Measurements from ENCODE around the gene LRRC23.

DNA sequence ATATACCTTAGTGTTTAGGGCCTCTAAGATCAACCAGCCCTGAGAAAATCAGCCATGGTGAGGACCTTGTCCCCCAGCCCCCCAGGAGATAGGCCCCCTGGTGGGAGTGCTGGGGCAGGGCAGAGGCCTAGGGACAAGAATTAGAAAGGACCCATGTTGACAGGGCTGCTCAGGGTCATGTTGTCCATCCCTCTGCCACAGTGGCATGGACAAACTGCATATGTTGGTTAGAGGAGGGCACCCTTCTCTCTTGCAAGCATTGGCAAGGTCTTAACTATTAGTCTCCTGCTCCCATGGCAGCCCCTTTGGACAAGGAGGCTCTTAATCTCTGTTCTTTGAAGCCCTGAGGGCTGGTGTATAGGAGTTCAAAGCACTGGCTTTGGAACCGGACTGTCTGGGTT lies 45.8 kb downstream of the LRRC23 start:
- TF ChIP-seq POLR2A (IDR thresholded peaks at IDR 0.05; ENCODE audit: borderline replicate concordance, extremely low read depth, insufficient read depth, insufficient read length) (no peak), SIN3A (IDR thresholded peaks at IDR 0.05; ENCODE audit: low read depth) (no peak), SP1 (IDR thresholded peaks at IDR 0.05; ENCODE audit: low read depth) (no peak), RAD21 (IDR thresholded peaks at IDR 0.05; ENCODE audit: low read depth) (no peak), EZH2 (IDR thresholded peaks at IDR 0.05) (no peak), JUND (IDR thresholded peaks at IDR 0.05) (no peak), ZNF274 (IDR thresholded peaks at IDR 0.05; ENCODE audit: low read depth, low read length) (no peak), POLR2AphosphoS5 (IDR thresholded peaks at IDR 0.05; ENCODE audit: low read depth, low read length) (no peak), EZH2phosphoT487 (IDR thresholded peaks at IDR 0.05; ENCODE audit: borderline replicate concordance) (no peak), YY1 (IDR thresholded peaks at IDR 0.05; ENCODE audit: extremely low read depth, insufficient replicate concordance, low read depth, low read length) (no peak), EGR1 (IDR thresholded peaks at IDR 0.05; ENCODE audit: low read depth) (no peak)
- TF ChIP-seq, protein P1, sequence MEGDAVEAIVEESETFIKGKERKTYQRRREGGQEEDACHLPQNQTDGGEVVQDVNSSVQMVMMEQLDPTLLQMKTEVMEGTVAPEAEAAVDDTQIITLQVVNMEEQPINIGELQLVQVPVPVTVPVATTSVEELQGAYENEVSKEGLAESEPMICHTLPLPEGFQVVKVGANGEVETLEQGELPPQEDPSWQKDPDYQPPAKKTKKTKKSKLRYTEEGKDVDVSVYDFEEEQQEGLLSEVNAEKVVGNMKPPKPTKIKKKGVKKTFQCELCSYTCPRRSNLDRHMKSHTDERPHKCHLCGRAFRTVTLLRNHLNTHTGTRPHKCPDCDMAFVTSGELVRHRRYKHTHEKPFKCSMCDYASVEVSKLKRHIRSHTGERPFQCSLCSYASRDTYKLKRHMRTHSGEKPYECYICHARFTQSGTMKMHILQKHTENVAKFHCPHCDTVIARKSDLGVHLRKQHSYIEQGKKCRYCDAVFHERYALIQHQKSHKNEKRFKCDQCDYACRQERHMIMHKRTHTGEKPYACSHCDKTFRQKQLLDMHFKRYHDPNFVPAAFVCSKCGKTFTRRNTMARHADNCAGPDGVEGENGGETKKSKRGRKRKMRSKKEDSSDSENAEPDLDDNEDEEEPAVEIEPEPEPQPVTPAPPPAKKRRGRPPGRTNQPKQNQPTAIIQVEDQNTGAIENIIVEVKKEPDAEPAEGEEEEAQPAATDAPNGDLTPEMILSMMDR (IDR thresholded peaks at IDR 0.05 in 2 of 3, conservative IDR thresholded peaks at IDR 0.05 in 1 of 3; ENCODE audit: borderline replicate concordance in 1 of 3, insufficient read depth in 1 of 3, low read depth in 2 of 3, low read length in 2 of 3) = peak in 2 of 3 experiments; percentile 40 to 49; a peak in 4 of 6 replicates
- TF ChIP-seq, protein P2, sequence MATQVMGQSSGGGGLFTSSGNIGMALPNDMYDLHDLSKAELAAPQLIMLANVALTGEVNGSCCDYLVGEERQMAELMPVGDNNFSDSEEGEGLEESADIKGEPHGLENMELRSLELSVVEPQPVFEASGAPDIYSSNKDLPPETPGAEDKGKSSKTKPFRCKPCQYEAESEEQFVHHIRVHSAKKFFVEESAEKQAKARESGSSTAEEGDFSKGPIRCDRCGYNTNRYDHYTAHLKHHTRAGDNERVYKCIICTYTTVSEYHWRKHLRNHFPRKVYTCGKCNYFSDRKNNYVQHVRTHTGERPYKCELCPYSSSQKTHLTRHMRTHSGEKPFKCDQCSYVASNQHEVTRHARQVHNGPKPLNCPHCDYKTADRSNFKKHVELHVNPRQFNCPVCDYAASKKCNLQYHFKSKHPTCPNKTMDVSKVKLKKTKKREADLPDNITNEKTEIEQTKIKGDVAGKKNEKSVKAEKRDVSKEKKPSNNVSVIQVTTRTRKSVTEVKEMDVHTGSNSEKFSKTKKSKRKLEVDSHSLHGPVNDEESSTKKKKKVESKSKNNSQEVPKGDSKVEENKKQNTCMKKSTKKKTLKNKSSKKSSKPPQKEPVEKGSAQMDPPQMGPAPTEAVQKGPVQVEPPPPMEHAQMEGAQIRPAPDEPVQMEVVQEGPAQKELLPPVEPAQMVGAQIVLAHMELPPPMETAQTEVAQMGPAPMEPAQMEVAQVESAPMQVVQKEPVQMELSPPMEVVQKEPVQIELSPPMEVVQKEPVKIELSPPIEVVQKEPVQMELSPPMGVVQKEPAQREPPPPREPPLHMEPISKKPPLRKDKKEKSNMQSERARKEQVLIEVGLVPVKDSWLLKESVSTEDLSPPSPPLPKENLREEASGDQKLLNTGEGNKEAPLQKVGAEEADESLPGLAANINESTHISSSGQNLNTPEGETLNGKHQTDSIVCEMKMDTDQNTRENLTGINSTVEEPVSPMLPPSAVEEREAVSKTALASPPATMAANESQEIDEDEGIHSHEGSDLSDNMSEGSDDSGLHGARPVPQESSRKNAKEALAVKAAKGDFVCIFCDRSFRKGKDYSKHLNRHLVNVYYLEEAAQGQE (IDR thresholded peaks at IDR 0.05; ENCODE audit: low read depth) = no peak
- TF ChIP-seq, protein P3, sequence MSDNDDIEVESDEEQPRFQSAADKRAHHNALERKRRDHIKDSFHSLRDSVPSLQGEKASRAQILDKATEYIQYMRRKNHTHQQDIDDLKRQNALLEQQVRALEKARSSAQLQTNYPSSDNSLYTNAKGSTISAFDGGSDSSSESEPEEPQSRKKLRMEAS (IDR thresholded peaks at IDR 0.05) = no peak

Measured in HCT116 (cell line).